ENCODE data around the gene INCA1.

DNA sequence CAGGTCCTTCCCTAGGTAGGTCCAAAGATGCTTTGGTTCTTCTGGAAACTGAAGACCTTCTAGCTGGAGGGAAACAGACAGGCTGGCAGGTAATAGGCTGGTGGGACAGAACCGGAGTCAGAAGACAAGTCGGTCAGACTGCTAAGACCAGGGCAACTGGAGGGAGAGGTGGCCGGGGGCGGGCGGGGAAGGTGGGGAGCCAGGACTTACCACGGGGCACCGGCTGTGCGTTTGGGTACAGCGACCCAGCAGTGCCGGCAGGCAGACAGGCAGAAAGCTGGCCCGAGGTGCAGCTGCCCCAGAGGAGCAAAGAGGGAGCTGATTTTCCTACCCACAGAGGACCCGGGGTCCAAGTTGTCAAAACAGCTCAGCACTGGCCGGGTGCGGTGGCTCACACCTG lies 37.3 kb upstream of the INCA1 start:
- TF ChIP-seq, protein P1, sequence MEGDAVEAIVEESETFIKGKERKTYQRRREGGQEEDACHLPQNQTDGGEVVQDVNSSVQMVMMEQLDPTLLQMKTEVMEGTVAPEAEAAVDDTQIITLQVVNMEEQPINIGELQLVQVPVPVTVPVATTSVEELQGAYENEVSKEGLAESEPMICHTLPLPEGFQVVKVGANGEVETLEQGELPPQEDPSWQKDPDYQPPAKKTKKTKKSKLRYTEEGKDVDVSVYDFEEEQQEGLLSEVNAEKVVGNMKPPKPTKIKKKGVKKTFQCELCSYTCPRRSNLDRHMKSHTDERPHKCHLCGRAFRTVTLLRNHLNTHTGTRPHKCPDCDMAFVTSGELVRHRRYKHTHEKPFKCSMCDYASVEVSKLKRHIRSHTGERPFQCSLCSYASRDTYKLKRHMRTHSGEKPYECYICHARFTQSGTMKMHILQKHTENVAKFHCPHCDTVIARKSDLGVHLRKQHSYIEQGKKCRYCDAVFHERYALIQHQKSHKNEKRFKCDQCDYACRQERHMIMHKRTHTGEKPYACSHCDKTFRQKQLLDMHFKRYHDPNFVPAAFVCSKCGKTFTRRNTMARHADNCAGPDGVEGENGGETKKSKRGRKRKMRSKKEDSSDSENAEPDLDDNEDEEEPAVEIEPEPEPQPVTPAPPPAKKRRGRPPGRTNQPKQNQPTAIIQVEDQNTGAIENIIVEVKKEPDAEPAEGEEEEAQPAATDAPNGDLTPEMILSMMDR (IDR thresholded peaks at IDR 0.05; ENCODE audit: low read depth, low read length, poor library complexity, severe bottlenecking): no peak
- TF ChIP-seq EZH2phosphoT487 (IDR thresholded peaks at IDR 0.05; ENCODE audit: borderline replicate concordance, low read length): no peak
